Measurements from ENCODE around the gene MYO10.

MYO10 gene

GRCh38 chr5:16642867-16643266 lies 293.2 kb downstream of the MYO10 start:
- DNase-seq (ENCODE audit: low read depth in 1 of 2, low spot score in 1 of 2) = no peak

GRCh38 chr5:16639206-16639605 lies 296.9 kb downstream of the MYO10 start:
- DNase-seq (ENCODE audit: low read depth in 1 of 2, low spot score in 1 of 2) = no peak

GRCh38 chr5:16628376-16628775 lies 307.7 kb downstream of the MYO10 start:
- DNase-seq (ENCODE audit: low read depth in 1 of 2, low spot score in 1 of 2) = no peak

GRCh38 chr5:16626696-16627264 lies 309.3 kb downstream of the MYO10 start:
- DNase-seq (ENCODE audit: low read depth in 1 of 2, low spot score in 1 of 2) = peak in 1 of 2 donors; percentile 37

- DNase-seq (ENCODE audit: low read depth in 1 of 2, low spot score in 1 of 2) = no peak
Measured at GRCh38 chr5:16625096-16625495, 311.0 kb downstream of the MYO10 start.

GRCh38 chr5:16619136-16619535 lies 317.0 kb downstream of the MYO10 start:
- DNase-seq (ENCODE audit: low read depth in 1 of 2, low spot score in 1 of 2) = no peak

- no peak for DNase-seq (ENCODE audit: low read depth in 1 of 2, low spot score in 1 of 2)
Measured at GRCh38 chr5:16618138-16618897, 317.8 kb downstream of the MYO10 start.

- peak in 1 of 2 donors; percentile 29 for DNase-seq (ENCODE audit: low read depth in 1 of 2, low spot score in 1 of 2)
Measured at GRCh38 chr5:16617274-16617968, 318.7 kb downstream of the MYO10 start.

- DNase-seq (ENCODE audit: low read depth in 1 of 2, low spot score in 1 of 2) = peak; percentile 58 to 72
Measured at GRCh38 chr5:16616536-16617273, 319.4 kb downstream of the MYO10 start, which contains the start of gene RETREG1. Gene RETREG1, minus strand, starts transcription at chr5:16616997. Its CDS starts 26 bp downstream, at chr5:16616971.

GRCh38 chr5:16615741-16616535 lies 320.1 kb downstream of the MYO10 start:
- DNase-seq (ENCODE audit: low read depth in 1 of 2, low spot score in 1 of 2) = no peak

- no peak for DNase-seq (ENCODE audit: low read depth in 1 of 2, low spot score in 1 of 2)
Measured at GRCh38 chr5:16612007-16612406, 324.1 kb downstream of the MYO10 start.
